Measurements from ENCODE around the gene FBXW2. TPM values are rescaled to one million over a fixed set of nuclear protein-coding genes. Genes with fewer than 3 reads are reported as not detected.
A peak's percentile ranks its signal among the peaks of the same experiment; 100 is the strongest.
"Not testable (repeated sequence)": the region's sequence is repeated elsewhere in the genome, so short reads cannot be mapped to it uniquely, and the experiment has no call there.

The FBXW2 gene
- total RNA-seq, 6 experiments from 2014 or later: 26.5 to 42.5 (median 35.6) TPM

GRCh38 chr9:120755810-120756434 lies 37.3 kb downstream of the FBXW2 start:
- 8% methylated on average over 6 of the region's 6 CpGs for whole genome bisulfite sequencing (ENCODE audit: insufficient coverage, low coverage, low lambda C conversion rate, missing lambda C conversion rate)
- ATAC-seq: peak; percentile 78 to 87 (median 85)
- peaks cover 0 to 8% (median 0%) of the 10 kb centered on the region in 4 donors for H3K4me1 ChIP-seq
- H3K36me3 ChIP-seq: no peaks in the 10 kb centered on the region
- H3K27ac ChIP-seq: no peak overlapping the region
- H3K9me3 ChIP-seq: no peaks in the 10 kb centered on the region
- TF ChIP-seq CTCF (IDR thresholded peaks at IDR 0.05) (peak; percentile 87 to 93 (median 90)), POLR2A (IDR thresholded peaks at IDR 0.05) (no peak)
- no peak for DNase-seq
- intact Hi-C loops (cut with DNase I): loop anchor here in 1 of 2 donors (10.0 kb wide), 1 partner anchor 179 kb away; no protein-coding TSS in a partner anchor
- H3K27me3 ChIP-seq: no peaks in the 10 kb centered on the region
- H3K4me3 ChIP-seq: no peak overlapping the region

DNA sequence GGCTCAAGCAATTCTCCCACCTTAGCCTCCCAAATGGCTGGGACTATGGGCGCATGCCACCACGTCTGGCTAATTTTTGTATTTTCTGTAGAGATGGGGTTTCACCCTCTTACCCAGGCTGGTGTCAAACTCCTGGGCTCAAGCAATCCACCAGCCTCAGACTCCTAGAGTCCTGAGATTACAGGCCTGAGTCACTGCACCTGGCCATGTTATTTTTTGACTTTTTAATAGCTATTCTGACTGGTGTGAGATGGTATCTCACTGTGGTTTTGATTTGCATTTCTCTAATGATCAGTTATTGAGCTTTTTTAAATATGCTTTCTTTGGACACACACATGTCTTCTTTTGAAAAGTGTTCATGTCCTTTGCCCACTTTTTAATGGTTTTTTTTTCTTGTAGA lies 38.2 kb downstream of the FBXW2 start:
- intact Hi-C loops (cut with DNase I): loop anchor here in 1 of 2 donors (10.0 kb wide), 1 partner anchor 180 kb away; no protein-coding TSS in a partner anchor
- ATAC-seq: no peak

DNA sequence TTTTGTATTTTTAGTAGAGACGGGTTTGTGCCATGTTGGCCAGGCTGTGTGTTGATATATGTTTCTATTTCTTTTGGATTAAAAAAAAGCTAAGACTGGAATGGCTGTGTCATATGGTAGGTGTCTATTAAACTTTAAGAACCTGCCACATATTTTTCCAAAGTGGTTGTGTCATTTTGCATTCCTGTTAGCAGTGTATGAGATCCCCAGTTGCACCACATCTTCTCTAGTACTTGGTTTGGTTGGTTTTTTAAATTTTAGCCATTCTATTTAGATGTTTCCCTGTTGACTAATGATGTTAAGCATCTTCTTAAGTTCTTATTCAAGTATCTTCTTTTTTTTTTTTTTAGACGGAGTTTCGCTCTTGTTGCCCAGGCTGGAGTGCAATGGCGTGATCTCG lies 42.8 kb downstream of the FBXW2 start:
- ATAC-seq: no peak

More for the DNA sequence above, 38.2 kb downstream of the FBXW2 start:
- no CpG with 5 or more reads among the region's 2 CpGs for WGBS (ENCODE audit: insufficient coverage, low coverage, low lambda C conversion rate, missing lambda C conversion rate)
- no peak for TF ChIP-seq CTCF (IDR thresholded peaks at IDR 0.05)
- TF ChIP-seq POLR2A (IDR thresholded peaks at IDR 0.05): no peak
- no peaks in the 10 kb centered on the region for H3K9me3 ChIP-seq
- H3K27ac ChIP-seq: no peak overlapping the region
- no peaks in the 10 kb centered on the region for H3K36me3 ChIP-seq
- no peak overlapping the region for H3K4me3 ChIP-seq
- no peak for DNase-seq
- H3K27me3 ChIP-seq: no peaks in the 10 kb centered on the region
- peaks cover 0 to 8% (median 0%) of the 10 kb centered on the region in 4 donors for H3K4me1 ChIP-seq

DNA sequence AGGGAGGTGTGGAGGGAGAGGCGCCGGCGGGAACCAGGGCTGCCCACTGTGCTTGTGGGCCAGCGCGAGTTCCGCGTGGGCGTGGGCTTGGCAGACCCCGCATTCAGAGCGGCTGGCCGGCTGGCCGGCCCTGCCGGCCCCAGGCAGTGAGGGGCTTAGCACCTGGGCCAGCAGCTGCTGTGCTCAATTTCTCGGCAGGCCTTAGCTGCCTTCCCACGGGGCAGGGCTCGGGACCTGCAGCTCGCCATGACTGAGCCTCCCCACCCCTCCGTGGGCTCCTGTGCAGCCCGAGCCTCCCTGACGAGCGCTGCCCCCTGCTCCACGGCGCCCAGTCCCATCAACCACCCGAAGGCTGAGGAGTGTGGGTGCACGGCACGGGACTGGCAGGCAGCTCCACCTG lies 46.9 kb downstream of the FBXW2 start:
- H3K36me3 ChIP-seq; DNase-seq; H3K4me3 ChIP-seq; H3K9me3 ChIP-seq; ATAC-seq; H3K27me3 ChIP-seq; intact Hi-C loops (cut with DNase I); H3K4me1 ChIP-seq; H3K27ac ChIP-seq: not testable (repeated sequence)
- WGBS (ENCODE audit: insufficient coverage, low coverage, low lambda C conversion rate, missing lambda C conversion rate): no CpG with 5 or more reads among the region's 26 CpGs

More for the DNA sequence above, 42.8 kb downstream of the FBXW2 start:
- TF ChIP-seq POLR2A (IDR thresholded peaks at IDR 0.05): no peak
- TF ChIP-seq CTCF (IDR thresholded peaks at IDR 0.05): no peak
- Histone ChIP-seq H3K9me3 (no peaks in the 10 kb centered on the region), H3K27ac (no peak overlapping the region), H3K4me3 (no peak overlapping the region), H3K4me1 (no peaks in the 10 kb centered on the region), H3K27me3 (no peaks in the 10 kb centered on the region), H3K36me3 (no peaks in the 10 kb centered on the region)
- DNase-seq: no peak
- WGBS (ENCODE audit: insufficient coverage, low coverage, low lambda C conversion rate, missing lambda C conversion rate): 91% methylated on average over 4 of the region's 5 CpGs
- intact Hi-C loops (cut with DNase I): loop anchor here in 1 of 2 donors (10.0 kb wide), 1 partner anchor 184 kb away; no protein-coding TSS in a partner anchor

GRCh38 chr9:120745278-120745677 lies 47.9 kb downstream of the FBXW2 start:
- Histone ChIP-seq H3K27ac (no peak overlapping the region), H3K27me3 (no peaks in the 10 kb centered on the region), H3K4me3 (no peak overlapping the region), H3K9me3 (no peaks in the 10 kb centered on the region), H3K4me1 (no peaks in the 10 kb centered on the region), H3K36me3 (no peaks in the 10 kb centered on the region)
- no peak for ATAC-seq
- 85% methylated on average over 6 of the region's 6 CpGs for WGBS (ENCODE audit: insufficient coverage, low coverage, low lambda C conversion rate, missing lambda C conversion rate)
- no peak for DNase-seq
- intact Hi-C loops (cut with DNase I): no loop called here
- no peak for TF ChIP-seq CTCF (IDR thresholded peaks at IDR 0.05)
